Tongue (tissue), 2 donors: ENCODE data around the gene NR2C2. TPM values are rescaled to one million over a fixed set of nuclear protein-coding genes. Genes with fewer than 3 reads are reported as not detected.
A peak's percentile ranks its signal among the peaks of the same experiment; 100 is the strongest.

ENCODE experiments used
- DNase-seq: peaks from one replicate; pipeline ENCODE4 v3.0.0-alpha.2; 2015
- total RNA-seq: library from RNA; depleted of rRNA; stranded (reverse); fragments of >200 nt; gene quantifications from one replicate; pipeline ENCODE4 v1.2.3, GENCODE V29; 2014

The NR2C2 gene
- total RNA-seq, 1 donor from 2014 or later: 42.7 TPM

DNA sequence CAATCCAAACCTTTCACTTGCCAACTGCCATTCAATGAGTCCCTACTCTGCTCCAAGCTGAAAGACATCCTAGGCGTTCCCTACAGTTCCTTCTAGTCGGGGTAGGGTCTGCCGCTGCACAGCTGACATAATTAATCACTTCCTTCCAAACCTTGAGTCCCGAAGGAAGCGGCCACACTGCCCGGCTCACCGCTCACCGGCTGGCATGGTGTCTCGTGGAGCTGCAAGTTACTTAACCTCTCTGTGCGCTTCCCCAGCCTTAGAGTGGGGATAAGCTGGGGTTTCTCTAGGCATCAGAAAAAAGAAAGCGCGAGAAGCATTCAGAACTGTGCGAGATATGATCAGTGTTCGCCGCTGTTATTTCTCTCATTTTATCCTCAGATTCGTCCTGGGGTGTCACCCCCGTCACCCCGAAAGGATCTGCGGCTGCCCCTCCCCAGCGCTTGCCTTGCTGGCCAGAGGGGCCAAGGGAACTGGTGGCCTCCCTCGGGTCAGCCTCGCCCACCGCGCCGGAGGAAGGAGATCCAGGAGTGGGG, 117.0 kb downstream of the NR2C2 start:
- DNase-seq: peak; percentile 33

DNA sequence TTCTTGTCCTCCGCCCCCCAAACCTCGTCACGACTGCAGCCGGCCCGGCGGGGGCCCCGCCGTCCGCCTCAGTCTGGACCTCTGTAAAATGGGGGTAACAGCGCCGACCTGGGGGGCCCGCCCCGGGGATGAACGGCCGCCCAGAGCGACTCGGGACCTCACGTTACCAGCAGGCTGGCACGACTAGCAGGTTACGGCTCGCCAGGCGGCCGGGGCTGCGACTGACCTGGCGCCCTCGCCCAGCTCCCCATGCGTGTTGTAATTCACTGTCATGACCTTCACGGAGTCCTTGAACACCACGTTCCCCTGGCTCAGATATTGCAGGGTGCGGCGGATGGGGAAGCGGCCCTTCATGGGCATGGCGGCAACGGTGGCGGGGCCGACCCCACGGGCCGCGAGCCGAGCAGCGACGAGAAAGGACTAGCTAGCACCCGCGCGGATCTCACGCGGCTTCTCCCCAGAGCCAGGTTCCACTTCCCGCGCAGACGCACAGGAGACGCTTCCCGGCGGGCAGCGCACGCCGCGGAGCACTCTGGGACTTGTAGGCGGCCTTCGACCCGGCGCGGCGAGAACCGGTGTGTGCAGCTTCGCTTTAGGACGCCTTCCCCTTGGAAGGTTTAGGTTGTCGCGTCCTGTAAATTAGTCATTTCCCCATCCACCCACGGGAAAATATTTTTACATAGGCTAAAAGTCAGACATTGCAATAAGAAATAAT, 117.6 kb downstream of the NR2C2 start, which contains the start of gene MRPS25:
MRPS25 (minus strand) TSS at position 481 of the 715 bp plus-strand sequence; CDS start at position 360, 121 bp downstream.
- DNase-seq: peak; percentile 95

DNA sequence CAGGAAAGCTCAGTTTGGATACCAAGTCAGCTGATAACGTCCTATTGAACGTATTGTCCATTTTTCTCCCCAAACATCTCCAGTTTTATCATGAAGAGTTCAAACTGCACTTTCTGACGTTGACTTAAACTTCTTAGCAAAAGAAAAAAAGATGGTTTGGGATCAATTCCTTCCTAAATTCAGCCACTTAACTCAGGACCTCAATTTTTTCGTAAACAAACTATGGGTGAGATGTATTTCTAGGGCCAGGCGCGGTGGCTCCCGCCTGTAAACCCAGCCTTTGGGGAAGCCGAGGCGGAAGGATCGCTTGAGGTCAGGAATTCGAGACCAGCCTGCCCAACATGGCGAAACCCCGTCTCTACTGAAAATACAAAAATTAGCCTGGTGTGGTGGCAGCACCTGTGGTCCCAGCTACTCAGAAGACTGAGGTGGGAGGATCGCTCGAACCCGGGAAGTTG, 118.2 kb downstream of the NR2C2 start:
- no peak for DNase-seq

DNA sequence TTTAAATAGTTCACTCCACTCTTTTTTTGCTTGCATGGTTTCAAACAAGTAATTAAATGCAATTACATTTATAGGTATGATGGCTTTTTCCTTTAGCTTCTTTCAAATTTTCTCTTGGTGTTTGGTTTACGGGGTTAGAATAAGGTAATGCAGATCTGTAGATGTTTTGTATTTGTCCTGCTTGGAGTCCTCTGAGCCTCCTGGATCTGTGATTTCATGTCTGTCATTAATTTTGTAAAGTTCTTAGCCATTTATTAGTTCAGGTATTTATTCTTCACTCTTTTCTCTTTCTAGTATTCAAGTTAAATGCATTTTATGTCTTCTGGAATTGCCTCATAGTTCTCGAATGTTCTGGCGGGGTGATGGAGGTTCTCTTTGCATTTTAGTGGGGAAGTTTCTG, 119.1 kb downstream of the NR2C2 start:
- DNase-seq: no peak

DNA sequence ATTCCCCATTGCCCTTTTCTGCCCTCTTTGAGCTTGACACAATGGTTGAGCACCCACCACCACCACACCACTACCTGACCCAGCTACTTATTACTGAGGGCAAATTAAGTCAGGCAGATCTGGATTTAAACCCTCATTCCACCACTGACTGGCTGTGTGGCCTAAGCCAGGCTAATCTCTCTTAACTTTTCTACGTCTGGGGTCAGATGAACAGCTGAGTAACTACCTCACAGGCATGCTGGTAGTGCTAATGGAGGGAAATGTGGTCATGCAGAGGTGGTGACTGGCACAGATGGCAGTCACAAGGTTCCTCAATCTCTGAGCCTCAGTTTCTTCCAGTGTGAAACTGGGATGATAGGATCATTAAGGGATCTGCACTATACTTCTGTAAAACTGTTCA, 122.1 kb downstream of the NR2C2 start:
- no peak for DNase-seq

DNA sequence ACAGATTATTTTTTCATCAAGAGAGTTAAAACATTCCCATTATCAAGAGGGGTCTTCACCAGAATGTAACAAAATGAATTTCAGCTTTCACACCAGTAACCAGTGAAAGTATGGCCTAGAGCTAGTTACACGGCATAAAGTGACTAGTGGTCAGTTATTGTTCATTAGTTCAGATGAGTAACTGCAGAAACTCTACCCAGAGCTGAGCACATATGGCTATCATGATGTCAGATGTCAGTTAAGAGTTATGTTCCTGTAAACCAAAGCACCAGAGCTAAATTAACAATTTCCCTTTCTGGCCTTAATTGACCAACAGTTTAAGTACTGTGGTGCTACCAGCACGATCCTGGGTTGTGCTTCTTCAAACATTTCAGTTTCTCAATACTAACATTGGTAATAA, 124.3 kb downstream of the NR2C2 start:
- DNase-seq: no peak

DNA sequence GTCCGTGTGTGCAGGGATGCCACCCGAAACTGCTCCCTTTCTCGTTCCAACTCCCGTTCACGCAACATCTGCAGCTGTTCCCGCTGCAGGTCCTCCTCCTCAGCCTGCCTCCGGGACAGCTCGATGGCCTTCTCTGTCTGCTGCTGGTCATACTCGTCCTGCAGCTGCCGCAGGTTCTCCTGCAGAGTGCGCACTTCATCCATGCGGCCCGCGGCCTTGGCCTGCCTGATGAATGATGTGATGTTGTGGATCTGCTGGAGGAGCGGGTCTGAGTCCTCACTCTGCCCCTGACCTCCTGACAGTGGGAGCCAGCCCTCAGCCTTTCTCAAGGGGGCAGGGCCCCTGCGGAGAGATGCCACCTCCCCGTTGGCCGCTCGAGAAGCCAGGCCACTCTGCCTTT, 127.1 kb downstream of the NR2C2 start:
- DNase-seq: no peak

DNA sequence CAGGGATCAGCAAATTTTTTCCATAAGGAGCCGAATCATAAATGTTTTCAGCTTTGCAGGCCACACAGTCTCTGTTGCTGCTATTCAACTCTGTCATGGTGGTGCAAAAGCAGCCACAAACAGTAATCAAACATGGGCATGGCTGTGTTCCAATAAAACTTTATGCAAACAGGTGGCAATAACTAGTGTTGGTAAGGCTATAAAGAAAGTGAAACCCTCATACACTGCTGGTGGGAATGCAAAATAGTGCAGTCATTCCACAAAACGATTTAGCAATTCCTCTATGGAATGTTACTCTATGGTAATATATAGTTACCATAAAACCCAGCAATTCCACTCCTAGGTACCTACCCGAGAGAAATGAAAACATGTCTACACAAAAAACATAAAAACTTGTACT, 131.7 kb downstream of the NR2C2 start:
- DNase-seq: no peak

DNA sequence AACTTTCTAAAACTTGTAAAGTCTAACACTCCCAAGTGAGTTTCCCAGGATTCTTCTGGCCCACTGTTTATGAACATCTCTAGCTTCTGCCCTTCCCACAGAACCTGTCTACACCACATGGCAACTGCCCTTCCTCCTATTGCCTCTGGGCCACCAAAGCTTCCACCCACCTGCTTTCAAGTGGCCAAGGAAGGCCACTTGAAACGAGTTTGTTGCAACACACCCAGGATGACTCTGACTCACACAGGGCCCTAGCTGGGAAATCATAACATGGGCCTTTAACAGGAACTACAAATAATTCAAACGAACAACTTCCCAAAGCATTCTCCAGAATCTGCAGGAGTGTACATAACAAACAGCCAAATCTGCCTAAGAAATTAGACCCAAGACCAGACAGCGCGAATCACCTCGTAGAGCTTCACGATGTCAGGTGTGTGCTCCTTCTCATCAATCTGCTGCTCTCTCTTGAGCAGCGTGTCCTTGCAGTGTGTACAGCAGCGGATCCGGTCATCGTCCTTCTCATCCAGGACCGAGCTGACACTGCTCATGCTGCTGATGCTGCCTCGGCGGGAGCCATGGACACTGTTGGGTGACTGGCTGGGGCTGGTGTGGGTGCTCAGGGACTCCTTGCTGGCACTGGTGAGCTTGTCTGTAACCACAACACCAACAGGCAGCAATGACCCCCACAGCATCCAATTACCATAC, 134.7 kb downstream of the NR2C2 start:
- DNase-seq: no peak

DNA sequence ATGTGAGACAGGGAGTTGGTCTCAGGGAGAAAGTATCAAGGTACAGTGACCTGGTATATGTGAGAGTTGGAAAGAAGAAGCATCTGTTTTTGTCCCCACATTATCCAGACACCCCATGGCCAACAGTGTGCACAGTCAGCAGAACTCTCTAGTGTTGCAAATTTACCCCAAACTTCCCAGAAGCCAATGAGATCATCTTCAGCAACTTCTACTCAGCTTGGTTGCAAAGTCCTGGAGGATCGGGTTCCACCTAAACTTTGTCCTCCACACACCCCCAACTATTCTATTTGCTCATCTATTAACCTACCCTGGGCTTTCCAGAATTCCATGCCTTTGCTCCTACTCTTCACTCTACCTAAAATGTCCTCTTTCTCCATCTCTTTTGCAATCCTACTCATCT, 135.9 kb downstream of the NR2C2 start:
- no peak for DNase-seq

DNA sequence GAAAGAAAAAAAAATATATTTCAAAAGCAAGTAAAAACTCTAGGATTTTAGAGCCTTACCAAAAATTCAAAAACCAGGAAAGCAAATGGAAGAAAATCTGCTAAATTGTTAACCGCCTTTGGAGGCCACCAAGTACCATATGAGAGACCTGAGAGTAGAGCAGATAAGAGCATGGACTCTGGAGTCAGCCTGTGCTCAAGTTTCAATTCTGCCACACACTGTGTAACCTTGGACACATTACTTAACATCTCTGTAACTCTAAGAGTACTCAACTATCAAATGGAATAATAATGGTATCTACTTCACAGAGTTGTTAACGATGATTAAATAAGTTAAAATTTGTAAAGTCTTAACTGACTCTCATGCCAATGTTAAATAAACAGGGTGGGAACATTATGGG, 138.9 kb downstream of the NR2C2 start:
- DNase-seq: no peak

DNA sequence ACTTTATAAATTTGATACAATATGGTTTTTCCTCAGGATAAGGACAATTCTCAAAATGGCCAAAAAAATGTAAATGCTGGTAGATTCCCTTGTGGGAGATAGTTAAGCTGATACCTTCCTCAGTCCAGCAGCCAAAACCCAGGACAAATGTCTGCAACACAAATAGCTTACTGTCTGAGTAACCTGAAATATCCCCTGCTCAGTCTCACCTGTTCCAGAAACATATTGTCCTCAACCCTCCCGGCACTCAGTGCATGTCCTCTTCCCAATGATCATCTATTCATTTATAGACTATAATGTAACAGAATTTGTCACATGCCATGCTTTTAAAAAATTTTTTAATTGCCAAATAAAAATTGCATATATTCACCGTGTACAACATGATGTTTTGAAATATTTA, 139.3 kb downstream of the NR2C2 start:
- DNase-seq: no peak

DNA sequence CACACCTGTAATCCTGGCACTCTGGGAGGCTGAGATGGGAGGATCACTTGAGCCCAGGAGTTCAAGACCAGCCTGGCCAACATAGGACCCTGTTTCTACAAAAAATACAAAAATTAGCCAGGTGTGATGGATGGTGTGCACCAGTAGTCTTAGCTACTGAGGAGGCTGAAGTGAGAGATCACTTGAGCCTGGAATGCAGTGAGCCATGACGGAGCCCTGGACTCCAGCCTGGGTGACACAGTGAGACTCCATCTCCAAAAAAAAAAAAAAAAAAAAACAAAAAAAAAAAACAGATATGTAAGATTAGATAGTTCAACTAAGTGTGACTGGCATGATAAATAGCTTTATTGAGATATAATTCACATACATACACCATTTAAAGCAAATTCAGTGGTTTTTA, 141.8 kb downstream of the NR2C2 start:
- no peak for DNase-seq

DNA sequence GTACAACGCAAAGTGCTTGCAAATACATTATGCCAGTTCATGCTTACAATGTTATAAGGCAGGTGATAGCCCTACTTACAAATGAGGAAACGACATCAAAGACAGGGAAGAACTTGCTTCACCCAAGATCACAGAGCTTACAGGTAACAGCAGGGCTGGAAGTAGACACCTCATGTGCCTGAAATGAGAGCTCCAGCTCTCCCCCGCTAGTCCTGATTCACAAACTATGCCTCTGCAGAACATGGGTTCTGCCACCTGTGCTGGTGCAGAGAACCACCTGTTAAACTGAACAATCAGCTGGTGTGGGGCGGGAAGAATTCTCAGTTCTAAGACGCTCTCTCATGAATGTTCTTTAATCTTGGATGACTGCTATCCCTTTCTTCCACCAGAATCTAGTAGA, 144.2 kb downstream of the NR2C2 start:
- DNase-seq: no peak

DNA sequence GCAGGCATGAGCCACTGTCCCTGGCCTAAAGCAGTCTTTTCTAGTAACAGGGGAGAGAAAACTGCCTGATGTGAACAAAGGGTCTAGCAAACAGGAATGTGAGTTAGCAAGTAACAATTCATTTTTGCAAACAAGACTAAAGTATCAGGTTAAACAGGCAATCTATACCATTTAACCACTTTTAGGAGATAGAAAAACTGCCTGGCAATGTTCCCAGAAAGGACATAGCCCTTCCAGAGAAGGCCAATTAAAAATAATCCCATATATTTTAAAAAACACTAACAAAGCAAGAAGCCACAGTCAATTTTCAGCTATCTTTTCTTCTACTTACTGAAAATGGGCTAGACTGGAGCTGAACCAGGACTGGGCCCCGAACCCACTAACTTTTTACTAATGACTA, 145.3 kb downstream of the NR2C2 start:
- no peak for DNase-seq

DNA sequence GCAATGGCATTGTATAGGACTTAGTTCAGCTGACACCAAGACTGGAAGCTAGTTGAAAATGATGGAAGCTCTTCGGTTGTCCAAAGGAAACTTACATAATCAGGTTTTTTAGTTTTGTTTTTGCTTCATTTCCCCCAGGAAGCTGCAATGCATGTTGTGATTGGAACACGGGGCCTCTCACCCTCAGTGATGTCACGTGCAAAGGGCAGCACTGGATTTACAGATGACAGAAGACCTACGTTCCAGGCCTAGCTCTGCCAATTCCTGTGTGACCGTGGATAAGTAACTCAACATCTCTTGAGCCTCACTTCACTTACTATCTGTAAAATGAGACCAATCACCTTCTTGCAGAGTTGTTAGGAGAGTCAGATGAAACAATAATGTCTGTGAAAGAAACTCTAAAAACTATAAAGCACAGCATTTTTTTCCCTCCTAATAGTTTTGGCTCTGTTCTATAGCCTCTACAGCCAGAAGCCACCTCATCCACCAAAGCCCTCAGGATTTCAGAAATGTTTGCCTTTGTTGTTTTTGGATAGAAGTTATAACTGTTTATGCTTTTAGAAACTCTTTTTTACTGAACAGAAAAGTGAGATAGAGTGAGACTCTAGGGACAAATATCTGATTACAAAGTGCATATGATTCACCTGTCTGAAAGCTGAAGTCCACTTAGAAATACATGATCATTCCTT, 146.9 kb downstream of the NR2C2 start:
- no peak for DNase-seq

DNA sequence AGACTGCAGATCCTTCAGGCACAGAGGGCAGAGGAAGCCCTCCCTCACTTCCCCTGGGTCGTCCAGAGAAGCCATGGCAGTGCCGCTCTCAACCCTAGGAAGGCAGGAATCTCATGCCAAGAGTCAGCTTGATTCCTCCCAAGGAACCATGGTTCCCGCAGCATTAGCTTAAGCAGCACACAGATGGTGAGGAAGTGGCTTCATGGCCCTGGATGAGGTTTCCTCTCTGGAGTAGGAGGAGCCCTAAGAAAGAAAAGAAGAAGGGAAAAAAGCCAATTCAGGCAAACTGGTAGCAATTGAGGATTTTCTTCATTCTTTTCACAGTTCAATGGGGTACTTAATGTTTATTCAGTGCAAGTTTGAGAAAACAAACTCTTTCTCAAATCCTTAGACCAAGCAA, 148.7 kb downstream of the NR2C2 start:
- no peak for DNase-seq

DNA sequence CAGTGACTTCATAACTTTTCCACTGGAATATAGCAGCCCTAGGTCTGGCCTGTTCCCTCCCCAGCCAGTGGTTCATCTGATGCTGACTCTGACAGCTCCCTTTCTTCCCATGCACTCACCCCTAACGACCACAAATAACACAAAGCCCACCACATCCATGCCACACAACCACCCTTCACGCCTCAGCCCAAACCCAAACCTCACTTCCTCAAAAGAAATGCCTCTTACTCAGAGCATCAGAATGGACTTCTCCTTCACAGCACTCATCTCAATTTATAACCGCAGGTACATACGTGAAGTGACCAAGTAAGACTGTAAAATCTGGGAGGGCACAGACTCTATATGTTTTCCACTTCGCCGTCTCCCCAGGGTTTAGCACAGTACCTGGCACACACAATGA, 150.5 kb downstream of the NR2C2 start:
- DNase-seq: no peak

Other genes with a start within 250 kb of the NR2C2 start
- gene FGD5, start 128.6 kb upstream of the NR2C2 start, total RNA-seq: 26.1 TPM
- gene MRPS25, start 117.7 kb downstream of the NR2C2 start, total RNA-seq: 28.3 TPM
- 44.6 TPM for gene RBSN, start 151.6 kb downstream of the NR2C2 start, total RNA-seq